22Rv1 (cell line): Measurements from ENCODE around the gene RGS1.

Source experiments
- CTCF ChIP-seq: fragments of 450-650 bp; IDR thresholded peaks from 2 replicates; pipeline ENCODE4 v1.5.1; 2017; ENCODE audit warnings: mild to moderate bottlenecking
- ZFX ChIP-seq: fragments of 450-650 bp; IDR thresholded peaks from 2 replicates; pipeline ENCODE4 v1.6.1; 2017; ENCODE audit warnings: antibody characterized with exemption, borderline replicate concordance

GRCh38 chr1:192539297-192540092, 36.1 kb upstream of the RGS1 start:
- TF ChIP-seq CTCF (no peak), ZFX (no peak)
